Measurements from ENCODE around the gene OR2V2.

OR2V2 gene

GRCh38 chr5:181203777-181204112 is 56.4 kb downstream of the OR2V2 start:
- Mint-ChIP-seq H3K4me3 (peak overlapping the region; percentile 86 to 88 (median 87)), H3K27ac (no peak overlapping the region), H3K4me1 (peaks cover 19% of the 10 kb centered on the region), H3K27me3 (ENCODE audit: low read depth) (peaks cover 73% of the 10 kb centered on the region), H3K36me3 (ENCODE audit: low read depth) (no peaks in the 10 kb centered on the region), H3K9me3 (no peaks in the 10 kb centered on the region)
- TF ChIP-seq CTCF (IDR thresholded peaks at IDR 0.05; ENCODE audit: unreplicated experiment in 3 of 3), result no peak

GRCh38 chr5:181204113-181204825 is 56.9 kb downstream of the OR2V2 start:
- peaks cover 19% of the 10 kb centered on the region for H3K4me1 Mint-ChIP-seq
- TF ChIP-seq CTCF (IDR thresholded peaks at IDR 0.05; ENCODE audit: unreplicated experiment in 3 of 3), result no peak
- H3K27me3 Mint-ChIP-seq (ENCODE audit: low read depth), result peaks cover 71% of the 10 kb centered on the region
- no peak overlapping the region for H3K27ac Mint-ChIP-seq
- peak overlapping the region; percentile 86 to 88 (median 87) for H3K4me3 Mint-ChIP-seq
- no peaks in the 10 kb centered on the region for H3K9me3 Mint-ChIP-seq
- no peaks in the 10 kb centered on the region for H3K36me3 Mint-ChIP-seq (ENCODE audit: low read depth)

- no peak for TF ChIP-seq CTCF (IDR thresholded peaks at IDR 0.05; ENCODE audit: unreplicated experiment in 3 of 3)
- H3K36me3 Mint-ChIP-seq (ENCODE audit: low read depth), result no peaks in the 10 kb centered on the region
Measured at GRCh38 chr5:181204826-181205760, 57.7 kb downstream of the OR2V2 start, which contains the start of gene TRIM7. TSS of gene TRIM7 (minus strand) at chr5:181205196. CDS start at chr5:181205110, 86 bp downstream.

GRCh38 chr5:181205761-181206649 is 58.6 kb downstream of the OR2V2 start:
- no peak for TF ChIP-seq CTCF (IDR thresholded peaks at IDR 0.05; ENCODE audit: unreplicated experiment in 3 of 3)
- Mint-ChIP-seq H3K4me3 (peak overlapping the region; percentile 87 to 89 (median 88)), H3K4me1 (peaks cover 19% of the 10 kb centered on the region), H3K36me3 (ENCODE audit: low read depth) (no peaks in the 10 kb centered on the region), H3K9me3 (no peaks in the 10 kb centered on the region), H3K27ac (peak overlapping the region; percentile 5 to 66 (median 39)), H3K27me3 (ENCODE audit: low read depth) (peaks cover 56% of the 10 kb centered on the region)

More at GRCh38 chr5:181204826-181205760, 57.7 kb downstream of the OR2V2 start, which contains the start of gene TRIM7:
- Mint-ChIP-seq H3K27me3 (ENCODE audit: low read depth) (peaks cover 65% of the 10 kb centered on the region), H3K9me3 (no peaks in the 10 kb centered on the region), H3K4me3 (peak within 1 kb of the TSS; percentile 87 to 89 (median 88)), H3K4me1 (peaks cover 19% of the 10 kb centered on the region), H3K27ac (peak within 1 kb of the TSS in 2 of 3 experiments; percentile 5 to 39)

GRCh38 chr5:181207214-181207959 is 60.0 kb downstream of the OR2V2 start:
- peaks cover 19% of the 10 kb centered on the region for H3K4me1 Mint-ChIP-seq
- no peaks in the 10 kb centered on the region for H3K9me3 Mint-ChIP-seq
- H3K27ac Mint-ChIP-seq, result peak overlapping the region; percentile 39 to 93 (median 66)
- TF ChIP-seq CTCF (IDR thresholded peaks at IDR 0.05; ENCODE audit: unreplicated experiment in 3 of 3), result no peak
- peak overlapping the region; percentile 87 to 89 (median 88) for H3K4me3 Mint-ChIP-seq
- no peaks in the 10 kb centered on the region for H3K36me3 Mint-ChIP-seq (ENCODE audit: low read depth)
- H3K27me3 Mint-ChIP-seq (ENCODE audit: low read depth), result peaks cover 47% of the 10 kb centered on the region

Measured in nephron (organoid).